NCI-H82 treated with DMSO at 0.1 percent for 48 hours (cell line): Measurements from ENCODE around the gene PTGS2.

Experiments used
- DNase-seq: peaks from one replicate; lab custom pipeline; 2025; ENCODE audit not compliant: unreplicated experiment; lab: John Stamatoyannopoulos, UW

PTGS2 gene

GRCh38 chr1:186680245-186681061, at the start of gene PTGS2:
Gene PTGS2, minus strand, starts transcription at chr1:186680423. Its CDS starts 133 bp downstream, at chr1:186680290.
- peak; percentile 79 for DNase-seq

- DNase-seq = peak; percentile 18
These were observed 42.6 kb upstream of the PTGS2 start for GRCh38 chr1:186722711-186723309.

- DNase-seq = no peak
These were observed 37.1 kb upstream of the PTGS2 start for GRCh38 chr1:186717286-186717685.

GRCh38 chr1:186715887-186716809, 35.9 kb upstream of the PTGS2 start:
- DNase-seq = no peak

GRCh38 chr1:186710696-186711095, 30.5 kb upstream of the PTGS2 start:
- DNase-seq = no peak

- DNase-seq = no peak
These were observed 28.5 kb upstream of the PTGS2 start for GRCh38 chr1:186708694-186709097.

- no peak for DNase-seq
These were observed 23.1 kb upstream of the PTGS2 start for GRCh38 chr1:186703209-186703766.

GRCh38 chr1:186700722-186701121, 20.5 kb upstream of the PTGS2 start:
- DNase-seq = no peak

GRCh38 chr1:186699519-186699918, 19.3 kb upstream of the PTGS2 start:
- no peak for DNase-seq

GRCh38 chr1:186689907-186690306, 9.7 kb upstream of the PTGS2 start:
- DNase-seq = no peak

GRCh38 chr1:186689376-186689775, 9.2 kb upstream of the PTGS2 start:
- DNase-seq = no peak

GRCh38 chr1:186683652-186684410, 3.6 kb upstream of the PTGS2 start:
- no peak for DNase-seq

- no peak for DNase-seq
These were observed 2.5 kb upstream of the PTGS2 start for GRCh38 chr1:186682736-186683135.

GRCh38 chr1:186681801-186682200, 1.6 kb upstream of the PTGS2 start:
- DNase-seq = no peak

GRCh38 chr1:186681121-186681520, 898 bp upstream of the PTGS2 start:
- DNase-seq = no peak

- DNase-seq = no peak
These were observed 339 bp downstream of the PTGS2 start for GRCh38 chr1:186679924-186680244.

- no peak for DNase-seq
These were observed 2.1 kb downstream of the PTGS2 start for GRCh38 chr1:186678155-186678554.

- DNase-seq = no peak
These were observed 7.6 kb downstream of the PTGS2 start for GRCh38 chr1:186672596-186672995.

- DNase-seq = no peak
These were observed 8.1 kb downstream of the PTGS2 start for GRCh38 chr1:186672131-186672530.

GRCh38 chr1:186671136-186671825, 8.9 kb downstream of the PTGS2 start:
- DNase-seq = no peak
